Suprapubic skin (tissue), 4 donors: ENCODE data around the gene SIPA1L3.

ENCODE experiments used
- CTCF ChIP-seq, 2 donors: fragments of 200-600 bp in 1 of 2; fragments of 450-650 bp in 1 of 2; sonication (generic) in 1 of 2; IDR thresholded peaks; one replicate each; pipeline ENCODE4 v1.5.1; 2016 to 2019; ENCODE audit warnings: antibody characterized with exemption in 2 of 2, mild to moderate bottlenecking in 1 of 2, moderate library complexity in 1 of 2
- EP300 ChIP-seq: sonication (generic); formaldehyde crosslinking; IDR thresholded peaks from one replicate; pipeline ENCODE4 v1.6.1; 2017; ENCODE audit warnings: antibody characterized with exemption
- POLR2A ChIP-seq, 2 donors: fragments of 450-650 bp; IDR thresholded peaks; one replicate each; pipeline ENCODE4 v1.6.1; 2017; ENCODE audit warnings: antibody characterized with exemption in 2 of 2, mild to moderate bottlenecking in 2 of 2, moderate library complexity in 2 of 2
- POLR2AphosphoS5 ChIP-seq, 3 donors: sonication (generic); formaldehyde crosslinking; IDR thresholded peaks; one replicate each; pipeline ENCODE4 v1.6.1; 2017; ENCODE audit warnings: antibody characterized with exemption in 3 of 3

- TF ChIP-seq CTCF (IDR thresholded peaks at IDR 0.05): no peak
- no peak for TF ChIP-seq POLR2A (IDR thresholded peaks at IDR 0.05)
- no peak for TF ChIP-seq POLR2AphosphoS5 (IDR thresholded peaks at IDR 0.05)
- TF ChIP-seq EP300: no peak
These were observed 128.8 kb downstream of the SIPA1L3 start for GRCh38 chr19:38035515-38036495.
